G401 (cell line): Measurements from ENCODE around the gene TEKT3. TPM values are rescaled to one million over a fixed set of nuclear protein-coding genes. Genes with fewer than 3 reads are reported as not detected.

ENCODE experiments used
- DNase-seq: peaks from one replicate; pipeline ENCODE4 v3.0.0-alpha.2; 2015; ENCODE audit warnings: low spot score
- in situ Hi-C: cut with HindIII; loops from 2 replicates; pipeline ENCODE4 v1.10.0; 2016; ENCODE audit warnings: low sequenced_read_pairs, mixed read lengths
- total RNA-seq: library from RNA; depleted of rRNA; stranded (reverse); fragments of >200 nt; shearing (Covaris generic); gene quantifications from 2 replicates; pipeline ENCODE4 v1.2.3, GENCODE V29; 2014; rRNA removed

Gene TEKT3
- total RNA-seq, 1 experiment from 2014 or later = not detected

GRCh38 chr17:15256689-15257088 is 84.7 kb downstream of the TEKT3 start:
- in situ Hi-C loops = no loop called here
- no peak for DNase-seq

- DNase-seq = no peak
- in situ Hi-C loops = no loop called here
Measured at GRCh38 chr17:15255713-15256454, 85.5 kb downstream of the TEKT3 start.

Other genes with a start within 250 kb of the TEKT3 start
- gene PMP22, start 76.3 kb downstream of the TEKT3 start, total RNA-seq = 3.2 TPM in 1 of 2 replicates, not detected in the other
- 1.9 and 5.0 TPM in 2 replicates for gene CDRT4, start 126.0 kb upstream of the TEKT3 start, total RNA-seq
- 4.1 and 10.3 TPM in 2 replicates for gene TVP23C, start 221.9 kb upstream of the TEKT3 start, total RNA-seq